Measurements from ENCODE around the gene CCDC142. TPM values are rescaled to one million over a fixed set of nuclear protein-coding genes. Genes with fewer than 3 reads are reported as not detected.

The CCDC142 gene
- polyA plus RNA-seq, 1 donor from 2014 or later: 21.6 TPM

GRCh38 chr2:74441170-74441689, 41.6 kb downstream of the CCDC142 start:
- no peaks in the 10 kb centered on the region for H3K36me3 ChIP-seq (ENCODE audit: insufficient read depth, low read length)
- peak overlapping the region; percentile 45 for H3K9ac ChIP-seq (ENCODE audit: low read length)
- no peaks in the 10 kb centered on the region for H3K9me2 ChIP-seq (ENCODE audit: insufficient read depth, low read length)
- H3K4me3 ChIP-seq (ENCODE audit: low read length): peak overlapping the region; percentile 57
- no peak overlapping the region for H3K4me2 ChIP-seq (ENCODE audit: low read length)
- H3K79me2 ChIP-seq (replicated peaks; ENCODE audit: insufficient read depth, low read length): no peaks in the 10 kb centered on the region
- no peaks in the 10 kb centered on the region for H4K20me1 ChIP-seq (ENCODE audit: insufficient read depth)
- H3K27me3 ChIP-seq (ENCODE audit: insufficient read depth, low read depth, low read length): peaks cover 29% of the 10 kb centered on the region
- no peaks in the 10 kb centered on the region for H3K9me3 ChIP-seq (ENCODE audit: low read length)
- TF ChIP-seq SMC3 (conservative IDR thresholded peaks at IDR 0.05; ENCODE audit: poor library complexity): no peak
- no peak overlapping the region for H3K27ac ChIP-seq (ENCODE audit: low read length)
- no peak overlapping the region for H2AFZ ChIP-seq (ENCODE audit: low read depth, low read length)
- H3F3A ChIP-seq (ENCODE audit: insufficient read depth, low read length, poor library complexity, severe bottlenecking): no peaks in the 10 kb centered on the region

- no peaks in the 10 kb centered on the region for H3F3A ChIP-seq (ENCODE audit: insufficient read depth, low read length, poor library complexity, severe bottlenecking)
- no peaks in the 10 kb centered on the region for H4K20me1 ChIP-seq (ENCODE audit: insufficient read depth)
- peaks cover 29% of the 10 kb centered on the region for H3K27me3 ChIP-seq (ENCODE audit: insufficient read depth, low read depth, low read length)
- no peaks in the 10 kb centered on the region for H3K36me3 ChIP-seq (ENCODE audit: insufficient read depth, low read length)
- peak overlapping the region; percentile 45 for H3K9ac ChIP-seq (ENCODE audit: low read length)
- no peaks in the 10 kb centered on the region for H3K9me2 ChIP-seq (ENCODE audit: insufficient read depth, low read length)
- H2AFZ ChIP-seq (ENCODE audit: low read depth, low read length): peak overlapping the region; percentile 21
- no peaks in the 10 kb centered on the region for H3K9me3 ChIP-seq (ENCODE audit: low read length)
- no peak overlapping the region for H3K4me2 ChIP-seq (ENCODE audit: low read length)
- no peaks in the 10 kb centered on the region for H3K79me2 ChIP-seq (replicated peaks; ENCODE audit: insufficient read depth, low read length)
- H3K27ac ChIP-seq (ENCODE audit: low read length): no peak overlapping the region
- peak overlapping the region; percentile 57 for H3K4me3 ChIP-seq (ENCODE audit: low read length)
- TF ChIP-seq TAF1 (IDR thresholded peaks at IDR 0.05; ENCODE audit: low read depth) (no peak), CTCF (IDR thresholded peaks at IDR 0.05; ENCODE audit: poor library complexity, severe bottlenecking) (peak; percentile 33), EZH2 (IDR thresholded peaks at IDR 0.05; ENCODE audit: borderline replicate concordance, insufficient read depth, low read length, poor library complexity, severe bottlenecking) (no peak)
These were observed 42.2 kb downstream of the CCDC142 start for GRCh38 chr2:74440378-74441169.

- H3K9me2 ChIP-seq (ENCODE audit: insufficient read depth, low read length): no peaks in the 10 kb centered on the region
- no peaks in the 10 kb centered on the region for H3K9me3 ChIP-seq (ENCODE audit: low read length)
- H3K27ac ChIP-seq (ENCODE audit: low read length): no peak overlapping the region
- peak overlapping the region; percentile 45 for H3K9ac ChIP-seq (ENCODE audit: low read length)
- H3K36me3 ChIP-seq (ENCODE audit: insufficient read depth, low read length): no peaks in the 10 kb centered on the region
- H3K79me2 ChIP-seq (replicated peaks; ENCODE audit: insufficient read depth, low read length): no peaks in the 10 kb centered on the region
- H4K20me1 ChIP-seq (ENCODE audit: insufficient read depth): no peaks in the 10 kb centered on the region
- H3F3A ChIP-seq (ENCODE audit: insufficient read depth, low read length, poor library complexity, severe bottlenecking): no peaks in the 10 kb centered on the region
- H3K27me3 ChIP-seq (ENCODE audit: insufficient read depth, low read depth, low read length): peaks cover 29% of the 10 kb centered on the region
- no peak for TF ChIP-seq MXI1 (conservative IDR thresholded peaks at IDR 0.05; ENCODE audit: poor library complexity, severe bottlenecking)
- no peak for TF ChIP-seq CTCF (IDR thresholded peaks at IDR 0.05; ENCODE audit: poor library complexity, severe bottlenecking)
- no peak for TF ChIP-seq EZH2 (IDR thresholded peaks at IDR 0.05; ENCODE audit: borderline replicate concordance, insufficient read depth, low read length, poor library complexity, severe bottlenecking)
- TF ChIP-seq SMC3 (conservative IDR thresholded peaks at IDR 0.05; ENCODE audit: poor library complexity): no peak
- TF ChIP-seq EP300 (conservative IDR thresholded peaks at IDR 0.05; ENCODE audit: poor library complexity, severe bottlenecking): no peak
- TF ChIP-seq RAD21 (conservative IDR thresholded peaks at IDR 0.05): no peak
- TF ChIP-seq POLR2AphosphoS5 (IDR thresholded peaks at IDR 0.05): no peak
- TF ChIP-seq TAF1 (IDR thresholded peaks at IDR 0.05; ENCODE audit: low read depth): no peak
- no peak for TF ChIP-seq REST (IDR thresholded peaks at IDR 0.05; ENCODE audit: borderline replicate concordance)
- no peak overlapping the region for H2AFZ ChIP-seq (ENCODE audit: low read depth, low read length)
- H3K4me2 ChIP-seq (ENCODE audit: low read length): no peak overlapping the region
- H3K4me3 ChIP-seq (ENCODE audit: low read length): peak overlapping the region; percentile 57
These were observed 42.9 kb downstream of the CCDC142 start for GRCh38 chr2:74439803-74440377.
